Measurements from ENCODE around the gene USP34. TPM values are rescaled to one million over a fixed set of nuclear protein-coding genes. Genes with fewer than 3 reads are reported as not detected.

The USP34 gene
- total RNA-seq, 1 experiment from 2014 or later: 91.4 TPM

GRCh38 chr2:61241266-61241665 is 229.6 kb downstream of the USP34 start:
- no peak for TF ChIP-seq SIN3A (IDR thresholded peaks at IDR 0.05; ENCODE audit: borderline replicate concordance, insufficient read depth, low read depth, low read length)
- TF ChIP-seq CTCF (IDR thresholded peaks at IDR 0.05): no peak
- no peak for TF ChIP-seq REST (IDR thresholded peaks at IDR 0.05; ENCODE audit: insufficient read depth in 1 of 2, low read depth in 2 of 2, low read length in 1 of 2)
- no peak for TF ChIP-seq TCF7L2 (IDR thresholded peaks at IDR 0.05; ENCODE audit: low read depth, low read length)
- no peak for TF ChIP-seq POLR2AphosphoS5 (IDR thresholded peaks at IDR 0.05; ENCODE audit: low read depth, low read length)
- Histone ChIP-seq H3K9me3 (ENCODE audit: control insufficient read depth, insufficient read depth, low read depth, low read length) (no peaks in the 10 kb centered on the region), H3K4me1 (ENCODE audit: control insufficient read depth, insufficient read depth, low read length) (no peaks in the 10 kb centered on the region), H3K27me3 (ENCODE audit: control insufficient read depth, insufficient read depth, low read length) (no peaks in the 10 kb centered on the region), H3K27ac (ENCODE audit: low read length) (no peak overlapping the region), H3K36me3 (ENCODE audit: control insufficient read depth, insufficient read depth, low read length) (peaks cover 22% of the 10 kb centered on the region), H3K4me3 (ENCODE audit: low read depth in 2 of 2, low read length in 2 of 2) (no peak overlapping the region)
- CTCF ChIA-PET: no interaction called here
- no TSS peak for BruUV-seq (replicated peaks)
- no peak for ATAC-seq
- DNase-seq (ENCODE audit: low read depth, low spot score): no peak
- POLR2A ChIA-PET: no interaction called here
- intact Hi-C loops (cut with micrococcal nuclease; ENCODE audit: unreplicated experiment): no loop called here
- in situ Hi-C loops (cut with HindIII; ENCODE audit: low pct_unique_long_range_greater_than_20kb, low sequenced_read_pairs): no loop called here

- BruUV-seq (replicated peaks): no TSS peak
- H3K4me1 ChIP-seq (ENCODE audit: control insufficient read depth, insufficient read depth, low read length): no peaks in the 10 kb centered on the region
- TF ChIP-seq REST (IDR thresholded peaks at IDR 0.05; ENCODE audit: insufficient read depth in 1 of 2, low read depth in 2 of 2, low read length in 1 of 2) (no peak), SIN3A (IDR thresholded peaks at IDR 0.05; ENCODE audit: borderline replicate concordance, insufficient read depth, low read depth, low read length) (no peak), TCF7L2 (IDR thresholded peaks at IDR 0.05; ENCODE audit: low read depth, low read length) (no peak), POLR2AphosphoS5 (IDR thresholded peaks at IDR 0.05; ENCODE audit: low read depth, low read length) (no peak), CTCF (IDR thresholded peaks at IDR 0.05) (no peak)
- ChIA-PET POLR2A (no interaction called here), CTCF (no interaction called here)
- intact Hi-C loops (cut with micrococcal nuclease; ENCODE audit: unreplicated experiment) (no loop called here), in situ Hi-C loops (cut with HindIII; ENCODE audit: low pct_unique_long_range_greater_than_20kb, low sequenced_read_pairs) (no loop called here)
- H3K27ac ChIP-seq (ENCODE audit: low read length): no peak overlapping the region
- DNase-seq (ENCODE audit: low read depth, low spot score): no peak
- peaks cover 17% of the 10 kb centered on the region; the same call in 1 of the 2 replicates for H3K36me3 ChIP-seq (ENCODE audit: control insufficient read depth, insufficient read depth, low read length)
- no peak for ATAC-seq
- H3K27me3 ChIP-seq (ENCODE audit: control insufficient read depth, insufficient read depth, low read length): no peaks in the 10 kb centered on the region
- no peaks in the 10 kb centered on the region for H3K9me3 ChIP-seq (ENCODE audit: control insufficient read depth, insufficient read depth, low read depth, low read length)
- H3K4me3 ChIP-seq (ENCODE audit: low read depth in 2 of 2, low read length in 2 of 2): no peak overlapping the region
Observed at GRCh38 chr2:61238219-61239012, 232.5 kb downstream of the USP34 start.
